OCI-LY7 (cell line): ENCODE measurements around the gene ADISSP.

Source experiments
- CTCF ChIP-seq: fragments of 200-600 bp; sonication (generic); conservative IDR thresholded peaks from 2 replicates; pipeline ENCODE4 v1.5.1; 2014; ENCODE audit warnings: mild to moderate bottlenecking, antibody characterized with exemption, low read length, moderate library complexity, mixed read lengths
- EZH2phosphoT487 ChIP-seq: fragments of 200-600 bp; sonication (generic); IDR thresholded peaks from 2 replicates; pipeline ENCODE4 v1.6.1; 2018; ENCODE audit warnings: low read depth, borderline replicate concordance, mild to moderate bottlenecking, mixed run types, antibody characterized with exemption, low read length, moderate library complexity, mixed read lengths

DNA sequence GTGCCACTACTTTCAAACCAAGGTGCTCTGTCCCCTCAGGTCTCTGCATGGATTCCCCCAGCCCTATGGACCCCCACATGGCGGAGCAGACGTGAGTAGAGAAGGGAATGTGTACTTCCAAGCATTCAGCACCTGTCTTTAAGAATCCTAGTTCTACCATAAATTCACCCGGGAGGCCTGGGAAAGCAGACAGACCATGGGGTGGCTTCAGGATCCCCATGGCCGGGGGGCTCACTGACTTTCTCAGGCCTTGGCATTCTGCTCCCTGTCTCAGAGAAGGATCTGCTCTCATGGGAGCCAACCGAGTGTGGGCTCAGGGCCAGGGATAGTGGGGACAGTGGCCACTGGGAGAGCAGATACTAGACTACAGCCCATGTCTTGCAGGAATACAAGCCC, 30.8 kb upstream of the ADISSP start:
- TF ChIP-seq CTCF (no peak), EZH2phosphoT487 (no peak)
